Panc1 (cell line): Measurements from ENCODE around the gene DYRK2.

Experiments
- SIN3A ChIP-seq: IDR thresholded peaks from 2 replicates; pipeline ENCODE4 v1.6.1; 2012; ENCODE audit warnings: low read depth, mild to moderate bottlenecking, low read length, moderate library complexity, borderline replicate concordance; ENCODE audit not compliant: insufficient read depth
- TF ChIP-seq, protein P1 (sequence below): fragments of 450-650 bp; IDR thresholded peaks from 2 replicates; pipeline ENCODE4 v1.5.1; 2017; ENCODE audit warnings: mild to moderate bottlenecking
- TF ChIP-seq, protein P2 (sequence below), 2 experiments: IDR thresholded peaks; 2 replicates each; pipeline ENCODE4 v1.6.1; 2011 to 2012; ENCODE audit warnings: low read depth in 2 of 2, control low read depth in 1 of 2, low read length in 1 of 2, mild to moderate bottlenecking in 1 of 2, moderate library complexity in 1 of 2; ENCODE audit not compliant: insufficient read depth in 1 of 2

DNA sequence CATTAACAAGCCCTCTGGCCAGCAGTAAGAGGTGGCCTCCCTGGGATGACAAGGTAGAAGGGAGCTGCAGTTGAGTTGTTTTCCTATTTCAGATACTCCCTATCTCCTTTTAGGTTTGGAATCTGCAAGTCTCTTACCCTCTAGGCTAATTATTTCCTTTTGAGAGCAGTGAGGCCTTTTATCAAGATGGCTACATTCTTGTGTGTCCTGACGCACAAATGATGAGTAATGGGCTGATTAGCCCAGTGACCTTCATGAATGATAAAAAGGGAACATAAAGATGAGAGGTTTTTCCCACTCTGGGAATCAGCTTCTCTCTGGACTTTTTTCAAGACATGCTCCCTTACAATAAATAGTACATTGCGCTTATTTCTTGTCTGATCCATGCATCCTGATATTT, 22.9 kb downstream of the DYRK2 start:
- TF ChIP-seq, protein P1, sequence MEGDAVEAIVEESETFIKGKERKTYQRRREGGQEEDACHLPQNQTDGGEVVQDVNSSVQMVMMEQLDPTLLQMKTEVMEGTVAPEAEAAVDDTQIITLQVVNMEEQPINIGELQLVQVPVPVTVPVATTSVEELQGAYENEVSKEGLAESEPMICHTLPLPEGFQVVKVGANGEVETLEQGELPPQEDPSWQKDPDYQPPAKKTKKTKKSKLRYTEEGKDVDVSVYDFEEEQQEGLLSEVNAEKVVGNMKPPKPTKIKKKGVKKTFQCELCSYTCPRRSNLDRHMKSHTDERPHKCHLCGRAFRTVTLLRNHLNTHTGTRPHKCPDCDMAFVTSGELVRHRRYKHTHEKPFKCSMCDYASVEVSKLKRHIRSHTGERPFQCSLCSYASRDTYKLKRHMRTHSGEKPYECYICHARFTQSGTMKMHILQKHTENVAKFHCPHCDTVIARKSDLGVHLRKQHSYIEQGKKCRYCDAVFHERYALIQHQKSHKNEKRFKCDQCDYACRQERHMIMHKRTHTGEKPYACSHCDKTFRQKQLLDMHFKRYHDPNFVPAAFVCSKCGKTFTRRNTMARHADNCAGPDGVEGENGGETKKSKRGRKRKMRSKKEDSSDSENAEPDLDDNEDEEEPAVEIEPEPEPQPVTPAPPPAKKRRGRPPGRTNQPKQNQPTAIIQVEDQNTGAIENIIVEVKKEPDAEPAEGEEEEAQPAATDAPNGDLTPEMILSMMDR: no peak
- TF ChIP-seq, protein P2, sequence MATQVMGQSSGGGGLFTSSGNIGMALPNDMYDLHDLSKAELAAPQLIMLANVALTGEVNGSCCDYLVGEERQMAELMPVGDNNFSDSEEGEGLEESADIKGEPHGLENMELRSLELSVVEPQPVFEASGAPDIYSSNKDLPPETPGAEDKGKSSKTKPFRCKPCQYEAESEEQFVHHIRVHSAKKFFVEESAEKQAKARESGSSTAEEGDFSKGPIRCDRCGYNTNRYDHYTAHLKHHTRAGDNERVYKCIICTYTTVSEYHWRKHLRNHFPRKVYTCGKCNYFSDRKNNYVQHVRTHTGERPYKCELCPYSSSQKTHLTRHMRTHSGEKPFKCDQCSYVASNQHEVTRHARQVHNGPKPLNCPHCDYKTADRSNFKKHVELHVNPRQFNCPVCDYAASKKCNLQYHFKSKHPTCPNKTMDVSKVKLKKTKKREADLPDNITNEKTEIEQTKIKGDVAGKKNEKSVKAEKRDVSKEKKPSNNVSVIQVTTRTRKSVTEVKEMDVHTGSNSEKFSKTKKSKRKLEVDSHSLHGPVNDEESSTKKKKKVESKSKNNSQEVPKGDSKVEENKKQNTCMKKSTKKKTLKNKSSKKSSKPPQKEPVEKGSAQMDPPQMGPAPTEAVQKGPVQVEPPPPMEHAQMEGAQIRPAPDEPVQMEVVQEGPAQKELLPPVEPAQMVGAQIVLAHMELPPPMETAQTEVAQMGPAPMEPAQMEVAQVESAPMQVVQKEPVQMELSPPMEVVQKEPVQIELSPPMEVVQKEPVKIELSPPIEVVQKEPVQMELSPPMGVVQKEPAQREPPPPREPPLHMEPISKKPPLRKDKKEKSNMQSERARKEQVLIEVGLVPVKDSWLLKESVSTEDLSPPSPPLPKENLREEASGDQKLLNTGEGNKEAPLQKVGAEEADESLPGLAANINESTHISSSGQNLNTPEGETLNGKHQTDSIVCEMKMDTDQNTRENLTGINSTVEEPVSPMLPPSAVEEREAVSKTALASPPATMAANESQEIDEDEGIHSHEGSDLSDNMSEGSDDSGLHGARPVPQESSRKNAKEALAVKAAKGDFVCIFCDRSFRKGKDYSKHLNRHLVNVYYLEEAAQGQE (IDR thresholded peaks at IDR 0.05; ENCODE audit: insufficient read depth in 1 of 2, low read depth in 2 of 2, low read length in 1 of 2): no peak
- TF ChIP-seq SIN3A: no peak
